IgD-negative memory B cell (primary cell): Measurements from ENCODE around the gene STK36. TPM values are rescaled to one million over a fixed set of nuclear protein-coding genes. Genes with fewer than 3 reads are reported as not detected.
"Not testable (repeated sequence)": the region's sequence is repeated elsewhere in the genome, so short reads cannot be mapped to it uniquely, and the experiment has no call there.

Source experiments
- H3K27ac Mint-ChIP-seq, 3 donors: one replicate each; pipeline ENCODE4 v1.8.0; 2020 to 2022; ENCODE audit warnings: mild to moderate bottlenecking in 3 of 3, mixed read lengths in 3 of 3, moderate library complexity in 1 of 3
- H3K27me3 Mint-ChIP-seq: one replicate; pipeline ENCODE4 v1.8.0; 2021; ENCODE audit warnings: mixed read lengths
- H3K36me3 Mint-ChIP-seq: one replicate; pipeline ENCODE4 v1.8.0; 2020; ENCODE audit warnings: mild to moderate bottlenecking, mixed read lengths
- H3K4me1 Mint-ChIP-seq, 3 donors: one replicate each; pipeline ENCODE4 v1.8.0; 2020 to 2022; ENCODE audit warnings: mixed read lengths in 3 of 3, mild to moderate bottlenecking in 1 of 3
- H3K4me3 Mint-ChIP-seq, 4 donors: one replicate each; pipeline ENCODE4 v1.8.0; 2020 to 2022; ENCODE audit warnings: mild to moderate bottlenecking in 4 of 4, mixed read lengths in 4 of 4, moderate library complexity in 3 of 4
- H3K9me3 Mint-ChIP-seq, 3 donors: one replicate each; pipeline ENCODE4 v1.8.0; 2020 to 2021; ENCODE audit warnings: mixed read lengths in 3 of 3, mild to moderate bottlenecking in 1 of 3
- polyA plus RNA-seq: library from polyadenylated mRNA; unstranded; fragments of 300-500 nt; fragmentation: Illumina TruSeq; gene quantifications from one replicate; pipeline ENCODE4 v1.2.3, GENCODE V29; 2021

The STK36 gene
- polyA plus RNA-seq, 1 donor from 2014 or later = 4.8 TPM

DNA sequence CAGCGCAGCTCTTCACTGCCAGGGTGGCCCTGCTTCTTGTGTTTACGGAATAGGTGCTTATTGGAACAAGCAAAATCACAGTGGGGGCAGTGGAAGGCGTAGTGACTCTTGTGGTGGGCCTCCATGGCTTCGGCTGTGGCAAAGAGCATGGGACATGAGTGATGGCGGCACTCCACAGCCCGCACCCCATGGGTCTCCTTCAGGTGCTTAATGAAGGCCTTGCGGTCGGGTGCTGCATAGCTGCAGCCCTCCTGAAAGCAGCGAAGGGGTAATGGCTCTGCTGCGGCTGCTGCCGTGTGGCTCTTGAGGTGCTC, 23.1 kb upstream of the STK36 start:
- H3K9me3 Mint-ChIP-seq = no peaks in the 10 kb centered on the region
- H3K27ac Mint-ChIP-seq = no peak overlapping the region
- no peaks in the 10 kb centered on the region for H3K36me3 Mint-ChIP-seq
- H3K4me3 Mint-ChIP-seq = no peak overlapping the region
- peaks cover 0 to 5% (median 3%) of the 10 kb centered on the region in 3 donors for H3K4me1 Mint-ChIP-seq
- H3K27me3 Mint-ChIP-seq = no peaks in the 10 kb centered on the region

DNA sequence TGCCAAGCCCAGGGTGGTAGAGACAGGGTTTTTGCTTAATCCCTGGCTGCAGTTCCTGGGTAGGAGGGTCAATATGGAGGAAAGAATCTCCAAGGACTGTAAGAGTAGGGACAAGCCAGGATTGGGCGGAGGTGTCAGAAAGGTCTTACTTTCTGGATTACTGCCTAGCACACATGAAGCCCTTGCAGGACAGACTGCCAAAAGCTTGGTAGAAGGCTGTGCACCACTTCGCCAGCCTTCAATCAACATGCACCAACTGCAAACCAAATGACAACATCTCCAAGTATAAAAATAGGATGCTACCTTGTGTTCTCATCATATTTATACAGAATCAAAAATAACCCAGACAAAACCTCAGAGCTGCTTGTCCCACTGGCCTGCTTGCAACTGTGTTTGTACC, 16.1 kb upstream of the STK36 start:
- Mint-ChIP-seq H3K4me1 (peaks cover 21 to 22% (median 22%) of the 10 kb centered on the region in 3 donors), H3K27me3 (no peaks in the 10 kb centered on the region), H3K4me3 (peak overlapping the region in 1 of 4 donors; percentile 69), H3K9me3 (no peaks in the 10 kb centered on the region), H3K36me3 (no peaks in the 10 kb centered on the region), H3K27ac (no peak overlapping the region)

DNA sequence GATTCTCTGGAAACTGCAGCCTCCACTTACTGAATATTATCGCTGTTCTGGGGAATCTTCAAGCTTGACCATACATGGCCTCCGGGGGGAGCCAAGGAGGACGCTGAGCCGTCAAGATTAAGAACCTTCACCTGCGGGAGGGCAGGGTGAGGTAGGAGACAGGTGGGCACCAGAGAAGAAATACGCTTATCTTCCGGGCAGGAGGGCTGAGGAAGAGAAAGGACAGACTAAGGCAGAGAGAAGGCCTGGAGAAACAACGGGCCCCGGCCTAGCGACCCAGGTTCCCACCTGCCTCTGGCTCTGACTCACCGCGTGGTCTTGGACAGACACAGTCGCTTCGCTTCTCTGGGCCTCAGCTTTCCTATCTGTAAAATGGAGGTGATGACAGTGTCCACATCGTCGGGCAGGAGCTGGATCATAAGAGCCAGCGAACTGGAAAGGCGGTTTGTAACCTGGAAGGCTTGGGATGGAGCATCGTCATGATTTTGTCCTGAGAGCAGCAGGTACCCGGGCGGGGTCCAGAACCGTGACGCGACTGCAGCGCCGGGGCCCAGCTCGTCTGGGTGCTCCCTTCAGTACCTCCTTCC, 13.1 kb upstream of the STK36 start:
- peak overlapping the region; percentile 46 to 96 (median 95) for H3K27ac Mint-ChIP-seq
- peak overlapping the region; percentile 88 to 100 (median 96) for H3K4me3 Mint-ChIP-seq
- no peaks in the 10 kb centered on the region for H3K9me3 Mint-ChIP-seq
- H3K27me3 Mint-ChIP-seq = no peaks in the 10 kb centered on the region
- H3K36me3 Mint-ChIP-seq = no peaks in the 10 kb centered on the region
- peaks cover 21 to 23% (median 22%) of the 10 kb centered on the region in 3 donors for H3K4me1 Mint-ChIP-seq

DNA sequence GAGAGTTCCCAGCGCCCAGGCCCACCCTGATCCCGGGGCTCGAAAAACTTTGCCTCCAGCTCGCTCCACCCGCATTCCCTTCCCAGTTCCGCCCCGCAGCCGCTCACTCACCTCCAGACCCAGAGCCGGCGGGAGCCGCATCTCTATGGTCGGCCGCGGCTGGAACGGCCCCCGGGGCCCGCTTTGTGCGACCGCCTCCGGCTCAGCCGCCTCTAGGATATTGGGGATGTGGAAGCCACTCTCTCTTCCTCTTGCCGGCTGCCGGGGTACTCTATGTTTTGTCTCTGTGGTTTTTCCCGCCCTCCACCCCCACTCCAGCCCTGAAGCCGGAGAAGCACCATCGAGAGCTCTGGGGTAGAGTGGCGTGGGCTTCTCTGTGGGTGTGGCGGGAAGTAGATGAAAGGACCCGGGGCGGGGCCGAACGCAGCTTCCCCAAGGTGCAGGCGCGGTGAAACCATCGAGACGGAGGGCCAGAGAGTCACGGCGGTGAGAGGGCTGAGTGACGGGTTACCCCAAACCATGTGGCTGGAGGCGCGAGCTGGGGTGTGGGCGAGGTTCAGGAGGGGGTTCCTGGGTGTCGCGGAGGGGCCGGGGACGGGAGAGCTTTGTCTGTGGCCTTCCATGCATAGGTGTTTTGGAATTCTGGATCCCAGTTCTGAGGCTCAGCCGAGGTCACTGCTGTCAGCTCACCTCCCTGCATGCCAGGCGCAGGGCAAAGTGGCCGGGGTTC, 12.5 kb upstream of the STK36 start, which contains the start of the genes BCS1L and ZNF142:
Gene BCS1L (plus strand): TSS at position 426 of the 730 bp plus-strand sequence. CDS start 1,305 bp downstream, outside the sequence.
Gene ZNF142 (minus strand): TSS at position 366 of the 730 bp plus-strand sequence. CDS start 3,194 bp downstream, outside the sequence.
- Mint-ChIP-seq H3K27ac (peak within 1 kb of the TSS; percentile 46 to 96 (median 95)), H3K4me3 (peak within 1 kb of the TSS; percentile 88 to 100 (median 96)), H3K4me1 (peaks cover 21 to 23% (median 22%) of the 10 kb centered on the region in 3 donors), H3K9me3 (no peaks in the 10 kb centered on the region), H3K27me3 (no peaks in the 10 kb centered on the region), H3K36me3 (no peaks in the 10 kb centered on the region)

DNA sequence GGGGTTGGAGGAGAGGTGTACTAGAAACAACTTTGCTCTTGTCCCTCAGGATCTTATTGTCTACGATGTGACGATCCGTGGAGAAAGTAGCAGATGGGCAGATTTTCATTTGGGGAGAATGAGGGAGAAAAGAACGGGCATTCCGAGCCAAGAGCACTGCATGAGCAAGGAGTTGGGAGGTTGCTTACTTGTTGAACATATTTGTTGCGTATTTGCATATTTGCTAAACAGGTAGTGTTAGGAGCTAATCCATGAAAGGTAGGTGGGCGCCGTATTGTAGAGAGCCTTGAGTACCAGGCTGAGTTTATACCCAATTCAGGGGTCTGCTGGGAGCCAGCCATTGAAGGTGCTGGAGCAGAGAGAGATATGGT, 11.9 kb upstream of the STK36 start:
- Mint-ChIP-seq H3K36me3 (no peaks in the 10 kb centered on the region), H3K9me3 (no peaks in the 10 kb centered on the region), H3K27me3 (no peaks in the 10 kb centered on the region), H3K4me3 (peak overlapping the region; percentile 88 to 100 (median 96)), H3K27ac (peak overlapping the region; percentile 46 to 96 (median 95)), H3K4me1 (peaks cover 21 to 25% (median 22%) of the 10 kb centered on the region in 3 donors)

DNA sequence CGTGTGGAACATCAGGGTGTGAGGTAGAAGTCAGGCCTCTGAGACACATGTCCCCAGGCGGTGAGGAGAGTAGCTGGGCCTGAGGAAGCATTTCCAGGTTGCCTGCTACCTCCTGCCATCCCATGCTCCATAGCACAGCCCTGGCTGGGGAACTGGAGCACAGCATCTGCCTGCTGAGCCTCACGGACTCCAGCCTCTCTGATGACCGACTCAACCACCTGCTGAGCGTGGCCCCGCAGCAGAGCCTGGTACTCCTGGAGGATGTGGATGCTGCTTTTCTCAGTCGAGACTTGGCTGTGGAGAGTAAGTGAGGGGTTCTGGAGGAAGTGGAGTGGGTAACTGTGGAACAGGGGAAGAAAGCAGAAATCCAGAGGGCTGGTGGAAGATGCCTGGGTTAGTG, 9.5 kb upstream of the STK36 start:
- peak overlapping the region in 1 of 4 donors; percentile 27 for H3K4me3 Mint-ChIP-seq
- no peak overlapping the region for H3K27ac Mint-ChIP-seq
- peaks cover 17 to 24% (median 21%) of the 10 kb centered on the region in 3 donors for H3K4me1 Mint-ChIP-seq
- H3K36me3 Mint-ChIP-seq = no peaks in the 10 kb centered on the region
- no peaks in the 10 kb centered on the region for H3K9me3 Mint-ChIP-seq
- no peaks in the 10 kb centered on the region for H3K27me3 Mint-ChIP-seq

DNA sequence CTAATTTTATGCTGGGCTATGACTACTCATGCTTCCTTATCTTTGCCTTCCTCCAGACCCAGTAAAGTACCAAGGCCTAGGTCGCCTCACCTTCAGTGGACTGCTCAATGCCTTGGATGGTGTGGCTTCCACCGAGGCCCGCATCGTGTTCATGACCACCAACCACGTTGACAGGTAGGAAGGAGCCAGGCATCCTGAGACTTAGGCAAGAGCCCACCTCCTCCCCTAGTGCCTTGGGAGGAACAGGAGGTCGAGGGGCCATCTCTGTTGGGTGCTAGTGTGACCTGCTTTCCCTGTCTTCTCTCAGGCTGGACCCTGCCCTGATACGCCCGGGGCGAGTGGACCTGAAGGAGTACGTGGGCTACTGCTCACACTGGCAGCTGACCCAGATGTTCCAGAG, 9.1 kb upstream of the STK36 start:
- Mint-ChIP-seq H3K36me3 (no peaks in the 10 kb centered on the region), H3K4me3 (peak overlapping the region in 2 of 4 donors; percentile 27 to 68), H3K27ac (no peak overlapping the region)

DNA sequence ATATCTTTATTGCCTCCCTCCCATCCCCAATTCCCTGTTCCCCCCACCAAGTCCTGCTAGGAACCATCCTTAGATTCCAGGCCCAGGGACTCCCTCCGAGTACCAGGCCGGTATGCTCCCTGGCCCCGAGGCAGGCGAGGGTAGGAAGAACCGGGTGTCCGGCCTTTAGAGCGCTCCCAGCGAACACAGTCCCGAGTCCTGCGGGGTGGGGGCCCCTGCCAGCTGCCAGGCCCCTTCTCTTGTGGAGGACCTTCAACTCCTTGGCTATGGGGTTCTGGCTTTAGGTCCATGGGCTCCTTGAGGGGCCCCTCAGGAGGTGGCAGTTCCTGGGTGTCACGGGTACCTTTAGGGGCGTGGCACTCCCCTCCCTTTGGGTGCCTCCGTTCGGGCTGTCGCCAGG, 8.0 kb upstream of the STK36 start:
- Mint-ChIP-seq H3K27me3 (no peaks in the 10 kb centered on the region), H3K4me3 (peak overlapping the region in 1 of 4 donors; percentile 40), H3K36me3 (no peaks in the 10 kb centered on the region), H3K27ac (peak overlapping the region in 2 of 3 donors; percentile 10 to 67), H3K9me3 (no peaks in the 10 kb centered on the region), H3K4me1 (peaks cover 10 to 18% (median 10%) of the 10 kb centered on the region in 3 donors)

More for the DNA sequence above, 9.1 kb upstream of the STK36 start:
- H3K9me3 Mint-ChIP-seq = no peaks in the 10 kb centered on the region
- H3K27me3 Mint-ChIP-seq = no peaks in the 10 kb centered on the region
- H3K4me1 Mint-ChIP-seq = peaks cover 14 to 24% (median 17%) of the 10 kb centered on the region in 3 donors

DNA sequence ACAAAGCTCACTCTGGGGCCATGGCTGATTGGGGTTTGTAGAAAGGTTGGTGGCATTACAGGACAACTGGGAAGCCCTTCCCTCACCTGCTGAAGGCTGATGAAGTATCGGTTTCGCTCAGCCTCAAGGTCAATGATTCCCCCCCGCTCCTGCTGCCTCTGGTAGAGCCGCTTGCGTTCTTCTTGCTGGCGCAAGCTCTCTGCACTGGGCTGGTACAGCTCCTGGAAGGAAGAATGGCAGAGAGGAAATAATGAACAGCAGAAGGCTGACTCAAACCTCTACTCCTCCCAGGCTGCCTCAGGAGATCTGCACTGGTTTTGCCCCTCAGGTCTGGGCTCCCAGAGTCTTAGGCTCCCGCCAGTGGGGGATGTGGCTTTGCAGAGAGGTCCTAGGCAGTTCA, 7.2 kb upstream of the STK36 start:
- no peaks in the 10 kb centered on the region for H3K36me3 Mint-ChIP-seq
- no peaks in the 10 kb centered on the region for H3K9me3 Mint-ChIP-seq
- peak overlapping the region in 1 of 3 donors; percentile 67 for H3K27ac Mint-ChIP-seq
- H3K4me3 Mint-ChIP-seq = peak overlapping the region in 1 of 4 donors; percentile 40
- no peaks in the 10 kb centered on the region for H3K27me3 Mint-ChIP-seq
- H3K4me1 Mint-ChIP-seq = peaks cover 6 to 15% (median 7%) of the 10 kb centered on the region in 3 donors

DNA sequence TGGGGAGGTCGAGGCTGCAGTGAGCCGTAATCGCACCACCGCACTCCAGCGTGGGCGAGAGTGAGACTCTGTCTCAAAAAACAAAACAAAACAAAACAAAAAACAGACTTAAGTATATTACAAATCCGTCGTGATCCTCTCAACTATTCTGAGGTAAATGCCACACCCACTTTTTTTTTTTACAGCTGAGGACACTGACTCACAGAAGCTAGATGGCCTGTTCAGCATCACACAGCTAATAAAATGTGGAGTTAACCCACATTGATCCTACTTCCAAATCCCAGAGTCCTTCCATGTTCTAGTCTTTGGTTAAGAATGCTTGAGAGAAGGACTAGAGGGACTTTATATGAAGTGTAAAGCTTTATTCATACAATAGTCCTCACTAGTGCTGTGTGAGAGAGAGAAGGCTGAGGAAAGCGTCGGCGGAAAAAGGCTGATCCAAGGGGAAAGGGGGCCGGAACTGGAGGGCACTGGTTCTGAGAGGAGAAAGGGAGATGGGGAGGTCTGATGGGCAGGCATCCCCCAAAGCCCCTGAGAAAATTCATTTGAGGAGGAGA, 711 bp upstream of the STK36 start:
- Mint-ChIP-seq H3K36me3 (peaks cover 2% of the 10 kb centered on the region), H3K27me3 (no peaks in the 10 kb centered on the region), H3K27ac (peak overlapping the region; percentile 97 to 98 (median 98)), H3K9me3 (no peaks in the 10 kb centered on the region), H3K4me3 (peak overlapping the region; percentile 95 to 100 (median 98)), H3K4me1 (peaks cover 17 to 23% (median 21%) of the 10 kb centered on the region in 3 donors)

DNA sequence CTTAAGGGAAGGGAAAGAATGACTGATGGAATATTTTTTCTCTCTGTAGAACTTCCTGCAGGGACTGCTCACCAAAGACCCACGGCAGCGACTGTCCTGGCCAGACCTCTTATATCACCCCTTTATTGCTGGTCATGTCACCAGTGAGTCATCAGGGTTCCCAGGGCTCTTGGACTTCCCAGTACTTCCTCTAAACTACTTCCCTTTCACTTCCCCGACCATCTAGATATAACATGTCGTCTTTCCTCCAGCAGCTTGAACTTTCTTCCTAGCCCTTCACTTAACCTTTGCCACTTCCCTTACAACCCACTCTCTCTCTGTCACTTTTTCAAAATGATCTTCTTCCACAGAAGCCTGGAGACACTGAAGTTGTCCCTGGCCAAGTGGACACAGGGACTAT, 7.2 kb downstream of the STK36 start:
- Mint-ChIP-seq H3K4me3 (no peak overlapping the region), H3K36me3 (peaks cover 1% of the 10 kb centered on the region), H3K4me1 (peaks cover 0 to 1% (median 0%) of the 10 kb centered on the region in 3 donors), H3K9me3 (no peaks in the 10 kb centered on the region), H3K27me3 (no peaks in the 10 kb centered on the region), H3K27ac (no peak overlapping the region)

DNA sequence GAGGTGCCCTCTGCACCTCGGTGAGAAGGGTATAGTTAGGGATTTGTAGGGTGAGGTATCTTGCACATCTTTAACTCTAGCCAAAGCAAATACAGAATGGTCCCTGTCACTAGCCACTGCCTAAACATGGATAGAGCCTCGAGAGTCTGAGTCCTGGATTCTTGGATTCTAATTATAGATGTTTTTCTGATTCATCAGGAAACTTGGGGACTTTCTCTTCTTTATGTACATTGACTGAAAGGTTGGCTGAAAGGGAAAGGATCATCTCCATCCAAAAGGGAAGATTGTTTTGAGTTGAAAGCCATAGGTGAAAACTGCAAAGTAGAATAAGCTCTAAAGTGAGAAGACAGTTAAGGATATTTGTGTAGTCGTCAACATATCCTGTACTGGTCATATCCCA, 8.2 kb downstream of the STK36 start:
- H3K36me3 Mint-ChIP-seq = peaks cover 1% of the 10 kb centered on the region

DNA sequence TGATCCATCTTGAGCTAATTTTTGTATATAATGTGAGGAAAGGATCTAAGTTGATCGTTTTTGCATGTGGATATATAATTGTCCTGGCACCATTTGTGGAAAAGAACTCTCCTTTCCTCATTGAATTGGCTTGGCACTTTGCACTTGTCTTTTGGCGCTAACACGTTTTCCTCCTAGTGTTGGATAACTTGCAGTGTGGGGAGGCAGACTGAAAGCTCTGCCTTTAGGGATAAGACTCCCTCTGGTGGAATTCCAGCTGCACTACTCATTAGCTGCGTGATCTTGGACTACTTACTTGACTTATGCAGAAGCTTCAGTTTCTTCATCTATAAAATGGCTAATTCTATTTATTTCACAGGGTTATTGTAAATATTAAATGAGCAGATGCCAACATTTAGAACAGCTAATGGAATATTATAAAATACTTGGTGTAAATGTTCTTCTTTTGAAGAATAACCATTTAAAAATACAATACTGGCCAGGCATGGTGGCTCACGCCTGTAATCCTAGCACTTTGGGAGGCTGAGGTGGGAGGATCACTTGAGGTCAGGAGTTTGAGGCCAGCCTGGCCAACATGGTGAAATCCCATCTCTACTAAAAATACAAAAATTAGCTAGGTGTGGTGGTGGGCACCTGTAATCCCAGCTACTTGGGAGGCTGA, 15.6 kb downstream of the STK36 start:
- not testable (repeated sequence) for H3K4me1 Mint-ChIP-seq, H3K36me3 Mint-ChIP-seq, H3K9me3 Mint-ChIP-seq, H3K27me3 Mint-ChIP-seq, H3K4me3 Mint-ChIP-seq, H3K27ac Mint-ChIP-seq

More for the DNA sequence above, 8.2 kb downstream of the STK36 start:
- Mint-ChIP-seq H3K27me3 (no peaks in the 10 kb centered on the region), H3K4me3 (no peak overlapping the region), H3K4me1 (peaks cover 0 to 1% (median 0%) of the 10 kb centered on the region in 3 donors), H3K27ac (no peak overlapping the region), H3K9me3 (no peaks in the 10 kb centered on the region)

DNA sequence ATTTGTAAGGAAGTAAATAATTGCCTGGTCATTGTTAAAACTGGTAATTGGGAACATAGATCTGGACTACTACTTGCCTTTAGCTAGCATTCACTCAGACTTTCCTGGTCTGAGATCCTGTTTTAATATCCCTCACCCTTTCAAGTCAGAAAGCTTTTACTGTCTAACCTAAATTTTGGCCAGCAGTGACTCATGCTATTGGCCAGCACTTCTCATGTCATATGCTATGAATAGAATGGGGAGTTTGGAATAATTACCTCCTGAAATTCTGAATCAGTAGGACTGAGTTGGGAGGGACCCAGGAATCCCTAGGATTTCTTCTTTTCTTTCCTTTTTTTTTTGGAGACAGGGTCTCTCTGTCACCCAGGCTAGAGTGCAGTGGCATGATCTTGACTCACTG, 19.3 kb downstream of the STK36 start:
- Mint-ChIP-seq H3K4me1 (peaks cover 0 to 2% (median 0%) of the 10 kb centered on the region in 3 donors), H3K9me3 (no peaks in the 10 kb centered on the region), H3K27ac (peak overlapping the region in 1 of 3 donors; percentile 47), H3K4me3 (no peak overlapping the region), H3K27me3 (no peaks in the 10 kb centered on the region), H3K36me3 (peaks cover 9% of the 10 kb centered on the region)
